ENCODE results near the gene KANSL1.

- TF ChIP-seq POLR2A (IDR thresholded peaks at IDR 0.05), result no peak
- TF ChIP-seq CTCF (IDR thresholded peaks at IDR 0.05), result no peak
Measured at GRCh38 chr17:46123607-46124006, 69.6 kb downstream of the KANSL1 start.
